ENCODE measurements around the gene APLNR.
A peak's percentile ranks its signal among the peaks of the same experiment; 100 is the strongest.
"Not testable (repeated sequence)": the region's sequence is repeated elsewhere in the genome, so short reads cannot be mapped to it uniquely, and the experiment has no call there.

Gene APLNR

DNA sequence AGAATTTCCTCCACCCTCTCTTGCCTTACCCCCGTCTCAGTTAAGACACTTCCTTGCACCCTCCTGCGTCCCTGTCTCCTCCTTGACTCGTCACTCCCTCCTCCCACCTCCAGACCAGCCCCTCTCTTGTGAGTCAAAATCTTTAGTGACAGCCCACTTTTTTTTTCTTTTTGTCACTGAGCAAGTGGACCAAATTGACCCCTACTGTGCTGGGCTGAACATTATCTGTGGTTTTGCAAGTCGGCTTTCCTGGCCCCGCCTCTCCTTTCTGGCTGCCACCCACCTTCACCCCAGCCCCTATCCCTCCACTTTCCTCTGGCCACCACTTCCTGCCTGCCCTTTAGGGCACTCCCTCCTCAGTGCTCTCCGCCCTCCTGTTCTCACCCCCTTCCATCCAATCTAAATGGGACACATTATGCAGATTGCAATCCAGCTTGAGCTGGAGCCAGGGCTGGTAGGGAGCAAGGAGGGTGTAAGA lies at the start of gene APLNR:
APLNR (minus strand) TSS at position 47 of the 478 bp plus-strand sequence. CDS start 246 bp downstream, outside the sequence.
- no peak within 1 kb of the TSS for H3K27ac ChIP-seq
- no peak for TF ChIP-seq ZFX (IDR thresholded peaks at IDR 0.05; ENCODE audit: borderline replicate concordance)
- TF ChIP-seq CTCF (IDR thresholded peaks at IDR 0.05) = no peak

DNA sequence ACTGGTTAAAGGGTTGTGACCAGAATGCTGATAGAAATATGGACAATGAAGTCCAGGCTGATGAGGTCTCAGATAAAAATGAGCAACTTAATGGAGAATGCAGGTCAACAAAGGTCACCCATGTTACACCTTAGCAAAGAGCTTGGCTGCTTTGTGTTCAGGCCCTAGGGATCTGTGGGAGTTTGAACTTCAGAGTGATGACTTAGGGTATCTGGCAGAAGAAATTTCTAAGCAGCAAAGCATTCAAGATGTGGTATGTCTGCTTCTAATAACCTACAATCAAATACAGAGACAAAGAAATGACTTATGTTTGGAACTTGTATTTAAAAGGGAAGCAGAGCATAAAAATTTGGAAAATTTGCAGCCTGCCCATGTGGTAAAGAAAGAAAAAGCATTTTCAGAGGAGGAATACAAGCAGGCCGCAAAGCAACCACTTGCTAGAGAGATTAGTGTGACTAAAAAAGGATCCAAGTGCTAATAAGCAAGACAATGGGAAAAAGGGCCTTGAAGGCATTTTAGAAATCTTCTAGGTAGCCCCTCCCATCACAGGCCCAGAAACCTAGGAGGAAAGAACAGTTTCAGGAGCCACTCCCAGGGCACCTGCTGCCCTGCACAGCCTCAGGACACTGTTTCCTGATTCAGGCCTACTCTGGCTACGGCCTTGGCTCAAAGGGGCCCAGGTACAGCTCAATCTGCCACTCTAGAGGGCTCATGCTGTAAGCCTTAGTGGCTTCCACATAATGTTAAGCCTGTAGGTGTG lies 46.4 kb upstream of the APLNR start:
- TF ChIP-seq ZFX (IDR thresholded peaks at IDR 0.05; ENCODE audit: borderline replicate concordance) (no peak), CTCF (IDR thresholded peaks at IDR 0.05) (no peak)
- no peak overlapping the region for H3K27ac ChIP-seq

DNA sequence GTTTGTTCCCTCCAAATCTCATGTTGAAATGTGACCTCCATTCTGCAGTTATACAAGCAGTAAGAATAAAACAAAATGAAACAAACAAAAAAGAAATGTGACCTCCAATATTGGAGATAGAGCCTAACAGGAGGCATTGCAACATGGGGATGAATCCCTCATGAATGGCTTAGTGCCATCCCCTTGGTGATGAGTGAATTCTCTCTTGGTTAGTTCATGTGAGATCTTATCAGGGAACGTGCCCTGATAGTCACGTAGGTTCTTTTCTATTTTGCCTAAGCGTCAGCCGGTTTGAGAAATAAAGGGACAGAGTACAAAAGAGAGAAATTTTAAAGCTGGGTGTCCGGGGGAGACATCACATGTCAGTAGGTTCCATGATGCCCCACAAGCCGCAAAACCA lies 44.5 kb upstream of the APLNR start:
- not testable (repeated sequence) for H3K27ac ChIP-seq

- H3K27ac ChIP-seq = no peak overlapping the region
- TF ChIP-seq CTCF (IDR thresholded peaks at IDR 0.05) = no peak
- no peak for TF ChIP-seq ZFX (IDR thresholded peaks at IDR 0.05; ENCODE audit: borderline replicate concordance)
These were observed 42.1 kb upstream of the APLNR start for GRCh38 chr11:57279116-57279515.

GRCh38 chr11:57278721-57279095 lies 41.7 kb upstream of the APLNR start:
- H3K27ac ChIP-seq = no peak overlapping the region
- no peak for TF ChIP-seq ZFX (IDR thresholded peaks at IDR 0.05; ENCODE audit: borderline replicate concordance)

DNA sequence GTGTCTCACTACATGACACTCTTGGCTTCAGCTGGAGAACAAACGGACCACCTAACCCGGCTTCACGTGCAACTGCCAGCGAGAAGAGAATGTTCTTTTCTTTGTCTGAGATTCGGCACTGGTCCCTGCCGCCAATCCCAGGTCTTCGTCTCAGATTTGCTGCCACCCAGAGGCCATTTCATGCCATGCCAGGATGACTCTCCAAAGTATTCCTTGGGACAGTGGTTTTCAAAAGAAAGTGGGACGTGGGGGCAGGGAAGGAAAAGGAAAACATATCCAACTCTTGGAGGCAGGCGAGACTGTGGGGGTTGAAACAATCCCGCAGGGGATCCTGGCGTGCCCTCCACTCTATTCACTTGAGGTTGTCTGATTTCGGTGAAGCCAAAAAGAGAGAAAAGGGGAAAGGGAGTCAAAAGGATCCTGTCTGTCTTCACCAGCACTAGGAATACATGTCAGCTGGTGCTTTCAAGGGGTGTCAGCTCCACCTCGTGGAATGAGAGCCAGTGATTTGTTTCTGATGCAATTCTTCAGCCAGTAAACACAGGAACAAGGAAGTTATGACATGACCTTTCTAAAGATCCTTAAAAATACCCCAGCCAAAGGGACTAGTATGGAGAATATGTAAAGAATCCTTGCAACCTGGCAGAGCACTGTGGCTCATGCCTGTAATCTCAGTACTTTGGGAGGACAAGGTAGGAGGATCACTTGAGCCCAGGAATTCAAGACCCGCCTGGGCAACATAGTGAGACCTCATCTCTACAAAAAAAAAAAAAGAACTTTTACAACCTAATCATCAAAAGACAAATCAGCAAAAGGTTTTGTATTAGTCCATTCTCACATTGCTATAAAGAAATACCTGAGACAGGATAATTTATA lies 41.0 kb upstream of the APLNR start:
- no peak overlapping the region for H3K27ac ChIP-seq
- TF ChIP-seq CTCF (IDR thresholded peaks at IDR 0.05) (peak; percentile 91), ZFX (IDR thresholded peaks at IDR 0.05; ENCODE audit: borderline replicate concordance) (no peak)

- no peak for TF ChIP-seq ZFX (IDR thresholded peaks at IDR 0.05; ENCODE audit: borderline replicate concordance)
- TF ChIP-seq CTCF (IDR thresholded peaks at IDR 0.05) = no peak
- H3K27ac ChIP-seq = no peak overlapping the region
These were observed 40.1 kb upstream of the APLNR start for GRCh38 chr11:57276971-57277675.
